CD1c-positive myeloid dendritic cell (primary cell): ENCODE measurements around the gene USP49.

Source experiments
- DNase-seq: peaks from one replicate; pipeline ENCODE4 v3.0.0-alpha.2; 2016; ENCODE audit errors: extremely low spot score

Gene USP49

DNA sequence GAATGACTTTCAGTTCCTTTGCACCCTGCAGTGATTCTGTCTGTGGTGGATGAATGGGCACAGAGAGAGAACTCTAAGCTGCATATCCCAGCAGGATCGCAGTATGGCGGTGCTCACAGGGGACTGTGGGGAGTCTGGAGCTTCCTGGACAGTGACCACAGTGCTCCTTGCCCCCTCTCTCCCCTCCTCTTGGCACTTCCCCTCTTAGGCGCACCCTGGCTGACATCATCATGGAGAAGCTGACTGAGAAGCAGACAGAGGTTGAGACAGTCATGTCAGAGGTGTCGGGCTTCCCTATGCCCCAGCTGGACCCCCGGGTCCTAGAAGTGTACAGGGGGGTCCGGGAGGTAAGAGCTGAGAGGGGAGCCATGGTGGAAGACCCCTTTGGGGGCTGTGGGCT, 34.7 kb upstream of the USP49 start:
- DNase-seq: peak; percentile 29

DNA sequence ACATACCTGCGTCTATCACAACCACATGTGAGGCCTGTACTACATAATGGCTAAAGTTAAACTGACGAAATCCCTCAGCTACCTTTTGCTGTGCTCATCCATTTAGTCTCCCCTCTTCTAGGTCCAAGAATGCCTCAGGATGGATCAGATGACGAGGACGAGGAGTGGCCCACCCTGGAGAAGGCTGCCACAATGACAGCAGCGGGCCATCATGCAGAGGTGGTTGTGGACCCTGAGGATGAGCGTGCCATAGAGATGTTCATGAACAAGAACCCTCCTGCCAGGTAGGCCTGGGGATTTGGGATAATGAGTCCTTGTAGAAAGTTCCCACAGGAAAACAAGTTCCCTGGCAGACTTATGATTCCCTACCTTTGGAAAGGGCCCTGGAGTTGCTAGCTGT, 32.1 kb upstream of the USP49 start:
- DNase-seq: no peak

DNA sequence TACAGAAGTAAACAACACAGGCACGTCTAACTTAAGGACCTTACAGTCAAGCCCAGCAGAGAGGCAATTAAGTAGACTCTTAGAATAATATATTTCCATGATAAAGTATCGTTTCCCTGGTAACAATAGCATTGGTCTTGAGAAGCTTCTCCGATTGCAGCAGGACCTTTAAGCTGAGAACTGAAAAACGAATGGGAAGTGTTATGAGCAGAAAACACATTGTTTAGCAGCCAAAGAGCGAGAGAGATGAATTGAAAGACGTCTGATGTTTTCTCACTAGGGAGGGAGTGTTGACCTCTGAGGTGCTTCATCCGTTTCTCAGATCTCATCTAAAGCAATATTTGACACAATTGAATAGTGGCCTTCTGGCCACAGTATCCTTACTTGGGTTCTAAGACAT, 27.0 kb upstream of the USP49 start:
- DNase-seq: no peak

DNA sequence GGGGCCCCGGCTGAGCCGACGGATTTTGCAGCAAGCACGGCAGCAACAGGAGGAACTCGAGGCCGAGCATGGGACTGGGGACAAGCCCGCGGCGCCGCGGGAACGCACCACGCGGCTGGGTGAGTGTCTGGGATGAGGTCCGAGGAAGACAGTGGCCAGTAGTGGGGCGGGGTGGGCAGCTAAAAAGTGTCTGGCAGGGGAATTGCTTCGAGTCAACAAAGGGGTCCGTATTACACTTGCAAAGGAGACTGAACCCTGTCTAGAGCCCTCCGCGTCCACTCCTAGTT, 26.5 kb upstream of the USP49 start:
- DNase-seq: peak; percentile 52

DNA sequence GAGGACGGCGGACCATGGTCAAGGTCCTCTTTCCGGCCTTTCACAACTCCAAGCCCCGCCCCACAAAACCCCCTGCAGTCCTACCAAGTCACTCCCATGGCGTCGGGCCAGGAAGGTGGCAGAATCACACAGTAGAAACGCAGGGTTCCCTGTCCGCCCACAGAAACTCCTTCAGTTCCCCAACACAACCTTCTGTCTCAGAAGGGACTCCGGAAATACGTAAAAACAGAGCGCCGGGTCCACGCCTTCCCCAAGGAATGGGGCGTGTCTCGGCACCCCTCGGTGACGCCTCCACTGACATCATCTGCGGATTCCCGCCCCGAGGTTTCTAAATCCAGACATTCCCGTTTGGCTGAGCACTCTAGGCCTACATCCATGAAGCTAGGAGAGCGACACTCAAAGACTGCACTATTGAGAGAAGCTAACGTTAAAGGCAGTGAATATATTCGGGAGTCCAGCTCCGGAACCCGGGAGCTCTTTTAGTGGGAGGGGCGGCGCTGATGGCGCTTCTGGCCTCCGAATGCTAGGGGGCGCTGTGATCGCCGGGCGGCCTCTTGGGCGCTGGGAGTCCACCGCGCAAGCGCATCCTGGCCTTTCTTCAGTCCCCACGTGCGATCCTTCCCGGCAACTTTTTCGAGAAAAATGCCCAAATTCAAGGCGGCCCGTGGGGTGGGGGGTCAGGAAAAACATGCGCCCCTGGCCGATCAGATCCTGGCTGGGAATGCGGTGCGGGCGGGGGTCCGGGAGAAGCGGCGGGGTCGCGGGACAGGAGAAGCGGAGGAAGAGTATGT, 25.9 kb upstream of the USP49 start, which contains the start of the genes BYSL and MED20:
BYSL (plus strand) TSS at position 579 of the 791 bp plus-strand sequence; CDS start at position 643, 64 bp downstream.
MED20 (minus strand) TSS at position 219 of the 791 bp plus-strand sequence; CDS start at position 98, 121 bp downstream.
- DNase-seq: peak; percentile 99

DNA sequence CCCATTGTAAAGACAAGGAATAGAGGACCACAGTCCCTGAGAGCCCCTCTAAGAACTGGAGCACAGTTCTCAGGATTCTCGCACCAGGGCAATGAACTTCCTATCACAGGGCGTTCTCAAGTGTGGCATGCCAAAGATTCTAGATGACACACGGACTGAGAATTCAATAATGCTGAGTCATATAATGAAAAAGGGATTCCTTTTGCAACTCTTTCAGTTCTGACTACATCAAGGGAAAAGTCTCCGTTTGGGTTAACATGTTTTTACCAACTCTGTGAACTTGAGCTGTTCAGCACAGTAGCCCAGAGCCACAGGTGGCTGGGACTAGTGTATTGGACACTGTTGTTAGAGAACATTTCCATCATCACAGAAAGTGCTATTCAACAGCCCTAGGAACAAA, 22.4 kb upstream of the USP49 start:
- peak; percentile 40 for DNase-seq

DNA sequence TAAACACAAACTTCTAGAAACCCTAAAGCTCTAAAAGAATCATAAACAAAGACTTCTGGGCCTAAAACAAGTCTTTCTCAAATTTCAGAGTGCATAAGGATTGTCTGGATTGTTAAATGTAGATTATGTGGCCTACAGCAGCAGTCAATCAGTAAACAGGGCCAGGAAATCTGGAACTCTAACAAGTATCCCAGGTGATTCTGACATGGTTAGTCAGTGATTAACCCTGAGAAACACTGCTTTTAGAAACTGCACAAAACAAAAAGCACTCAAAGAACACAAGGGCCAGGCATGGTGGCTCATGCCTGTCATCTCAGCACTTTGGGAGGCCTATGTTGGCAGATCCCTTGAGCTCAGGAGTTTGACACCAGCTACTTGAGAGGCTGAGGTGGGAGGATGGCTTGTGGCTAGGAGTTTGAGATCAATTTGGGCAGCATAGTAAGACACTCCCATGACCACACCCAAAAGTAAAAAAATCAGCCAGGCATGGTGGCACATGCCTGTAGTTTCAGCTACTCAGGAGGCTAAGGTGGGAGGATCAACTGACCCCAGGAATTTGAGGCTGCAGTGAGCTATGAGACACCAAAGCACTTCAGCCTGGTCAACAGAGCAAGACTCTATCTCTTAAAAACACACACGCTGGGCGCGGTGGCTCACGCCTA, 19.8 kb upstream of the USP49 start:
- DNase-seq: no peak

DNA sequence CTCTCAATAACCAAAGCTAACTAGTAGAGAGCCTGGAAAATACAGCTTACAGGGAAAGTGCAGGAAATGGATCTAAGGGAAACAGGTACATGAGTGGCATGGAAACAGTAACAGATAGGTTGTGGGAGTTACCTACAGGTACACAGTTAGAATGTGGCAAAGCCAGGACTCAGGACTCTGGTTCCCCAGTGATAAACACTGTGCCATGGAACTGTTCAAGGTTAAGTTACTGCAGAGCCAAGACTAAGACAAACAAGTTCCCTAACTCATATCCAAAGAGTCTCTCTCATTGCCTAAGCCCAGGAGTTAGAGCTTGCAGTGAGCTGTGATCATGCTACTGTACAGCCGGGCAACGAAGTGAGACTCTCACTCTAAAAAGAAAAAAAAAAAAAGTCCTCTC, 19.2 kb upstream of the USP49 start:
- no peak for DNase-seq

DNA sequence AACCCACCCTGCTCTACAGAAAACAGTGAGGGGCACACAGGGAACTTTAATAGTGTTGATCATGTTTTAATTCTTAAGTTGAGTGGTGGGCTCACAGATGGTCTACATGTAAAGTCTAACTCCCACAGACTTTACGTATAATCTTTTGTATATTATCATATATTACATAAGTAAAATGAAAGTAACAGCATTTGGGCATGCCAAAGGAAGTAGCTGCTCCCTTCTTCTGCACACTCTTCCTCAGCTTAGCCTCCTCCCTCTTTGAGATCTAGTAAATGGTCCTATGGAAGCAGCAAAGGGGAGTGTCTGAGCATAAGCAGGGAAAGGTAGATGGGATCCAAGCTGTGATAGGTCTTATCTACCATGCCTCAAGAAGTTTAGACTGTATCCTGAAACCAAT, 14.6 kb upstream of the USP49 start:
- no peak for DNase-seq

DNA sequence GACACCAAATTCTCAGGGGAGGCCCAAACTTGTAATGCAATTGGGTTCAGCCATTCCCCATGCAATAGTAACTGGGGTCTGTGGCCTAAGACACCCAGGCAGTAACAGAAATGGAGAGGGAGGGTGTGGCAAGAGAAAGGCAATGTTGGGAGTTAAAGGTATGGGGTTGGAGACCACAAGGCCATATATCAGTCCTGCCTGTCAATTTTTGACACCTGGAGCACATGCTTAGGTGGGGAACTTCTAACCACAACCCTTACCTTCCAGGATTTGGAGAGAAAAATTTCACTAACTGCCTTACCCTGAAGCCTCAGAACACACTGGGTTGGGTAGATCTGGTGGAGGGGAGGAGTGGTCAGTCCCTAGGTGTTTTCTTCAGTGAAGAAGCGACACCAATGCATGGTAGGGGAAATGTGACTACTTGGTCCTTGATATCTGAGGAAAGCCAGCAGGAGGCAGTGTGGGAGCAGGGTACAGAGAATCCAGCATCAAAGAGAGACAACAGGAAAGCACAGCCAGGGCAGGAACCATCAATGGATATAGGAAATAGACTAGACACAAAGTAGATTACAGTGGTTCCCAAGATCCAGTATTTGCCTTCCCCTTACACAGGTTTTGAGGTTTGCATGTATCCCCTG, 6.8 kb upstream of the USP49 start:
- DNase-seq: peak; percentile 65

DNA sequence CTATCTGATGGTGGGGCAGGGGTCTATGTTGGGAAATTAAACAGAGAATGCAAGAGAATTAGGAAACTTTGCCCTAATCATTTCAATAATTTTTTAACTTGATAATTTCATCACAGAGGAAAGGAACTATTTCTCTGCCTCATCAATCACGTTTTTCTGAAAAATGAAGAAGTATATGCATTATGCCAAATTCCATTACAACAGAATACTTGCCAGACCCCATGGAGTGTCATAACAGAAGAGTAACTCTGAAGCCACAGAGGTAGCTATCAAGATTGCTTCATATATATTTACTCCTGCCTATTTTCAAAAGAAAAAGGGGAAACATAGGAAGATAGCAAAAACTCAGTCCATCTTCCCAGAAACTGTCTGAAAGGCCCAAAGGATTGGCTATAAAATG, 5.7 kb upstream of the USP49 start:
- DNase-seq: peak; percentile 26

DNA sequence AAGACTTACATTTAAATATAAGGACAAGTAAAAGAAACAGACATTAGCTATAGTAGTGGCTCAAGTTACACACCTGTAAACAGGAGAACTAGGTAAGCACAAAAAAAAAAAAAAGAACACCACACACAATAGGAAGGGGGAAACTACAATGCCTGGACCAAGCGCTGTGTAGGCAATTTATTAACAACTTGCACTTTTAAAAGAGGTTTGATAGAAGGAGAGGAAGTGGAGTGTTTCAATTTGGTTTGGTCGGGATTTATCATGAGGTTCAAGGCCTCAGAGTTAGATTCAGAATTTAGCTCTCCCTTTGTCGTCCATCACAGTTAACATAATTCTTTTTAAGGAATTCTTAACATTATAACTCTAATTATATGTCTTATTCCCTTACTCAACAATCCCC, 1.1 kb upstream of the USP49 start:
- no peak for DNase-seq

DNA sequence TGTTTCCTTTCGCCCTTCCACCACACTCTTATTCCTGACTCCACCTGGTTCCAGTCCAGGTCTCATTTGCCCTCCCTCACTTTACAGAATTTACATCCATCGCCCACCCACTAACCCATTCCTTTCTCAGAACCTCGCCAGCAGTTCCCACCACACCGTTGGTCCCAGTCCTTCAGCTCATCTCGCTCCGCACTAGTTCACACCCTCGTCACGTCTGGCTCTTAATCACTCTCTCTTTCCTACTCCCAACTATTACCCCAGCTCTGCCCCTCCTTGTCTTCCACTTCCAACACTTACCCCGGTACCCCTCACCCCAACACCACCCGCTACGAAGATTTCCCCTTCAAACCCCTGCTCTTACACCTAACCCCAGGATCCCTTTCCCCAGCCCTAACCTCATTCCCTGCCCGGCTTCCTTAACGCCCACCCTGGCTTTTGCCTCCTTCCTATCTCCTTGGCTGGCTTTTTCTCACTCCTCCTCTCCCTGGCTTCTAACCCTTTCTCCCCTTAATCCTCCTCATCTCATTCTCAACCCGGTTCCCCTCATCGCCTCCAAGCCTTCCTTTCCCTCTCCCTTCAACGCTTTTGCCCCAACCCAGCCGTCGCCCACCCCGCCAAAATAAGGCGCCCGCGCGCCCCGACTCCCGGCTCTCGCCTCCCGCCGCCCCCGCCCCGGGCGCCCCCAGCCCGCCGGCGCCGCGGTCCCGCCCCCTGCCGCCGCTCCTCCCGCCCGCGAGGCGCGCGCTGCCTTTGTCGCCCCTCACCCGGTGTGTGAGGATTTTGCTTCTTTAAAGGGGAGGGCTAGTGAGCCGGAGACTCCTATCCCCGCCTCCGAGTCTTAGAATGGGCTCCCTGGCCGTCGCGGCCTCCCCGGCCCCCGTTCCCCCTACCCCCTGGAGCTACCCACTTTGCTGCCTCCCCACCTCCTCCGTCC, 542 bp downstream of the USP49 start:
- DNase-seq: peak; percentile 19

DNA sequence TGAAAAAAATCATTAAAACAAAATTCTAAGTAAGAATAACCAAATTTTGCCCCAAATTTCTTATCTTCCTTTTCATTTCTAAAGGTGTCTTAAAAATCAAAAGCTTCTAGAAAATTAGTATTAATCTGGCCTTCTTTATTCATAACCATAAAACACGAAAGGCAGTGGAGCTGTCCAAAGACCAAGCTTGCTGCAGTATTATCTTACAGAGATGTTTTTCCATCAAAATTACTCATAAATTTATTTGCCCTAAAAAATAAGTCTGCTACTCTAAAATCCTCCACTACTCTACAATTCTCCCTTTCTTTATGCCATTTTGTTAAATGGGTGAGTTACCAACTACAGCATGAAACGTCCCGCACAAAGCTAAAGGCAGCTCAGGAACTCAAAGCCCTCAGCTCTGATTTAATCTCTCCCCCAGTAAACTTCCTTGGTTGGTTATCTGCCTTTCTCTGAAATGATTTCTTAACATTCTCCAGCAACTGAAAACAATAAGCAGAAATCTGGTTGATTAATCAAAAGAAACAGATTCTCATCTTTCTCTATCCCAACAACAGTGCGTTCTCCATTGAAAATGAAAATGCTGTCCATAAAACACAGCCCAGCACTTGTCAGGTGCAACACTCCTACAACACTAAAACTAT, 2.1 kb downstream of the USP49 start:
- no peak for DNase-seq

DNA sequence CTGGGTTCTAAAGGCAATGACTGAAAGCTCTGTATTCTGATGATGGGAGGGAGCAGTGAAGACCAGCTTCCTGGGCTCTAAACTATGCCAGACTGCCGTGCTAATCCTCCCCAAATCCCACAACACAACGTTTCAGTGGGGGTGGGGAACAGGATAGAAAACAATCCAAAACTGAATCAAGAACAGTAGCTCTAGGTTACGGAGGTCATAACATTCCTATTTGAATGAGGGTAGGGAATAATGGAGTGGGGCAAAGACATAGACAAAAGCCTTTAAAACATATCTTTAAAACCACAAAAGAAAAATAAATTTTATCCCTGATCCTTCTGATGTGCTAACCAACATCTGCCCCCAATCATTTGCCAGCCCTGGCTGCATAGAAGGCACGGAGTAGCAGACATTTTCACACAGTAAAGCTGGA, 7.8 kb downstream of the USP49 start:
- no peak for DNase-seq

DNA sequence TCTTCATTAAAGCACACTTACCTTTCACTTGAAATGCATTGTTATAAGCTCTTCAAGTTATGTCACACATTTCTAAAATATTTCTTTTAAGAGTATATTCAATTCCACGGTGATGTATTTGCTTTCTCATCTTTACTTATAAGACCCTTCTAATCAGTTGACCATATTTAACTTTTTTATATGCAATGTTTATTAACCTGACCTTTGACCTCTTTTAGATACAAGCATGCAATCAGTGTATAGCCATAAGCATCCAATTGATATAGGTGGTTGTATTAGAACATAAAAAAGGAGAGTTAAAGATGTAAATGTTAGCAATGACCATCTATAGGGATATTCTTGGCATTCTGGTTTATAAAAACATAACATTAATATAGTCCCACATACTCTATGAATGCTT, 9.2 kb downstream of the USP49 start:
- no peak for DNase-seq

DNA sequence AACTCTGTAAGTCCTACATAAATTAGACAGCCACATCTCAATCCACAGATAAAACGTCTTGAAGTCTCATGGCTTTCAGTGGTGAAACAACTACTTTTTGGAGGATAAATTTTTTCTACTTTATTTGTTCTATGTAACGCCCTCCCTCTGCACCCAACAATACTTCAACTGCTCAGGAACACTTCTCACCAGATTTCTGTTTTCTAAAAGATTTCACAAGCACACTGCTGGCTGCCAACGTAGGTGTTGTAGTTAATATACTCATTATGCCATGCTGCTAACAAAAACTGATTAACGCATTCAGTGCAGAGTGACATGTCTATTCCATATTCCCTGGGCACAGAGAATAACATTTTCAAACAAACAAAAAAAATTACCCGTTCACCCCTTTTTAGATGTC, 10.2 kb downstream of the USP49 start:
- no peak for DNase-seq

DNA sequence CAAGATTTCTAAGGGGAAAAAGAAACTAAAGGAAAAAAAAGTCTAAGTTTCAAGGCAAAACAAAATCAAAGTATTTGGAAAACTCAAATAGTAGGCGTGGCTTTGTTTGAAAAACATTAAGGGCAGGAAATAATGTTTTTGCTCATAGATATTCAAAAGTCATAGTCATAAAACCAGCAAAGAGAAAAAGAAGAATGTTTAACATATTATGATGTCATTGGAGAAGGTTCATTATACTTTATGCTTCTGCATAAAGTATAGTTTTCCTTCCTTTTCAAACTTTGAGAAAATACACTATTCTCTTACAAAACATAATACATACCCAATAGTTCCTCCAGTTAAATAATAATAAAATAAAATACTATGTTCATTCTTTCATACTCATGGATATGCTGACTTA, 13.7 kb downstream of the USP49 start:
- no peak for DNase-seq

DNA sequence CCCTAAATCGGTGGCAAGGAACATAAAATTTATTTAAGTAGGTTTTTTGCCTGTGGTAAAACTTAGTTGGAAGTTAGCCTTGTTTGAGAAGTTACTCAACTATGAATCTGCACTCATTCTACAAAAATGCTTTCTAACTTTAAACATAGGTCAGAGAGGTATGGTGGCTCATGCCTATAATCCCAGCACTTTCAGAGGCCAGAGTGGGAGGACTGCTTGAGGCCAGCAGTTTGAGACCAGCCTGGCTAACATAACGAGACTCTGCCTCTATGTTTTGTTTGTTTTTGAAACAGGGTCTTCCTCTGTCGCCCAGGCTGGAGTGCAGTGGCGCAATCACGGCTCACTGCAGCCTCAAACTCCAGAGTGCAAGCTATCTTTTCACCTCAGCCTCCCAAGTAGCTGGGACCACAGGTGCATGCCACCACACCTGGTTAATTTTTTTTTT, 16.2 kb downstream of the USP49 start:
- DNase-seq: no peak

DNA sequence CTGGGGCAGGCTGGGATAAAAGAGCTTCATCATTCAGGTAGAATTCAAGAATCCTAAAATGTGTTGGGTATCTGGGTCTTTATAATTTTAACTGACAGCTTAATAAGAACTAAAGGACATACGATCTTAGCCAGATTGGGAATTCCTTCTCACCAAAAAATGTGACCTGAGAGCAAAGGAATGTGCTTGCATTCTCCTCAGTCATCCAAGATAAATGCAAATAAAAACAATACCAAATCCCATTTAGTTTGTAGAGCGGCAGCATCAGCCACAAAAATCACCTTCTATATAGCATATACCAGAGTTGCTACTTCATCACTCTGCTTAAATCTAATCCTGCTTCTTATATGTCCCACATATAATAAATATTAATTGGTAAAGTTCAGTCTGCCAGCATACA, 16.9 kb downstream of the USP49 start:
- no peak for DNase-seq

DNA sequence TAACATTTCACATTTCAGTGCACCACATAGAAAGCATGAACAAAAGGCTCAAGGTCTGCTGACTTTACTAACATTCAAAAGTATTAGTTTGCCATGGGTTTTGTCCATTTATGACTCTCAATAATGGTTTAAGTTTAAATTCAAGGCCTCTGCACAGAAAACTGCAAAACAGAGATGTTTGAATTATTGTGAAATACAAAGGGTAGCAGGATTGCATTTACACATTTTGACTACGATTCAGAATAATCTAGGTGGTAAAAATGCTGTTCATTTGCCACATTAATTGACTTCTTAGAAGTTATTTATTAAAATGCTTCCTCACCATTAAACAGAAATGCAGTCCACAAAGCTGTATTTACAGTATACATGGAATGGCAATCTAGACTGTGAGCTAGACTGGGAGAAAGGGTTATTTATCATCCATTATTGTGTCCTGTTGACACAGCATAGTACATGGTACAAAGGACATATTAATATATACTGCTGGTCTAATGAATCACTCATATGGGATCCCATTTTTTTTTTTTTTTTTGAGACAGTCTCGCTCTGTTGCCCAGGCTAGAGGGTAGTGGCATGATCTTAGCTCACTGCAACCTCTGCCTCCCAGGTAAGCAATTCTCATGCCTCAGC, 18.0 kb downstream of the USP49 start:
- no peak for DNase-seq
